SU-DHL-6 (cell line): Measurements from ENCODE around the gene GRB10.

Source experiments
- CTCF ChIP-seq: fragments of 200-600 bp; sonication (generic); IDR thresholded peaks from one replicate; pipeline ENCODE4 v1.5.1; 2017; ENCODE audit warnings: antibody characterized with exemption, mild to moderate bottlenecking, low read length, moderate library complexity; ENCODE audit not compliant: insufficient read depth, poor library complexity, severe bottlenecking
- EZH2phosphoT487 ChIP-seq: fragments of 200-600 bp; sonication (generic), shearing (Covaris generic); conservative IDR thresholded peaks from 2 replicates; pipeline ENCODE4 v1.6.1; 2018; ENCODE audit warnings: mild to moderate bottlenecking, antibody characterized with exemption, low read length, moderate library complexity, mixed read lengths

- TF ChIP-seq CTCF, result no peak
- TF ChIP-seq EZH2phosphoT487, result no peak
Observed at GRCh38 chr7:50751146-50751545, 31.6 kb downstream of the GRB10 start.
